ENCODE data around the gene SNX9.

- TF ChIP-seq POLR2A (IDR thresholded peaks at IDR 0.05; ENCODE audit: control extremely low read depth in 1 of 2, low read depth in 2 of 2, low read length in 2 of 2) (no peak), SIRT6 (IDR thresholded peaks at IDR 0.05; ENCODE audit: low read length) (no peak), EZH2 (IDR thresholded peaks at IDR 0.05; ENCODE audit: low read depth, low read length, severe bottlenecking) (no peak), HDAC2 (IDR thresholded peaks at IDR 0.05; ENCODE audit: borderline replicate concordance in 1 of 2, low read depth in 2 of 2, low read length in 2 of 2) (no peak), USF2 (IDR thresholded peaks at IDR 0.05; ENCODE audit: low read length) (no peak), TBP (IDR thresholded peaks at IDR 0.05; ENCODE audit: low read depth, low read length) (no peak), POLR2AphosphoS5 (IDR thresholded peaks at IDR 0.05; ENCODE audit: low read depth, low read length) (no peak), RNF2 (IDR thresholded peaks at IDR 0.05; ENCODE audit: borderline replicate concordance, low read depth, low read length, missing control alignments, poor library complexity, severe bottlenecking) (no peak), FOSL1 (IDR thresholded peaks at IDR 0.05; ENCODE audit: insufficient read depth, low read depth, low read length) (no peak), YY1 (IDR thresholded peaks at IDR 0.05; ENCODE audit: low read depth, low read length) (no peak), BRCA1 (IDR thresholded peaks at IDR 0.05; ENCODE audit: low read depth, low read length) (no peak)
- TF ChIP-seq, protein P1, sequence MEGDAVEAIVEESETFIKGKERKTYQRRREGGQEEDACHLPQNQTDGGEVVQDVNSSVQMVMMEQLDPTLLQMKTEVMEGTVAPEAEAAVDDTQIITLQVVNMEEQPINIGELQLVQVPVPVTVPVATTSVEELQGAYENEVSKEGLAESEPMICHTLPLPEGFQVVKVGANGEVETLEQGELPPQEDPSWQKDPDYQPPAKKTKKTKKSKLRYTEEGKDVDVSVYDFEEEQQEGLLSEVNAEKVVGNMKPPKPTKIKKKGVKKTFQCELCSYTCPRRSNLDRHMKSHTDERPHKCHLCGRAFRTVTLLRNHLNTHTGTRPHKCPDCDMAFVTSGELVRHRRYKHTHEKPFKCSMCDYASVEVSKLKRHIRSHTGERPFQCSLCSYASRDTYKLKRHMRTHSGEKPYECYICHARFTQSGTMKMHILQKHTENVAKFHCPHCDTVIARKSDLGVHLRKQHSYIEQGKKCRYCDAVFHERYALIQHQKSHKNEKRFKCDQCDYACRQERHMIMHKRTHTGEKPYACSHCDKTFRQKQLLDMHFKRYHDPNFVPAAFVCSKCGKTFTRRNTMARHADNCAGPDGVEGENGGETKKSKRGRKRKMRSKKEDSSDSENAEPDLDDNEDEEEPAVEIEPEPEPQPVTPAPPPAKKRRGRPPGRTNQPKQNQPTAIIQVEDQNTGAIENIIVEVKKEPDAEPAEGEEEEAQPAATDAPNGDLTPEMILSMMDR (IDR thresholded peaks at IDR 0.05; ENCODE audit: control extremely low read depth in 1 of 3, insufficient read depth in 1 of 3, low read depth in 1 of 3, low read length in 3 of 3) = no peak
- TF ChIP-seq, protein P2, sequence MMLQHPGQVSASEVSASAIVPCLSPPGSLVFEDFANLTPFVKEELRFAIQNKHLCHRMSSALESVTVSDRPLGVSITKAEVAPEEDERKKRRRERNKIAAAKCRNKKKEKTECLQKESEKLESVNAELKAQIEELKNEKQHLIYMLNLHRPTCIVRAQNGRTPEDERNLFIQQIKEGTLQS (IDR thresholded peaks at IDR 0.05; ENCODE audit: insufficient read depth, low read depth, low read length) = no peak
Observed at GRCh38 chr6:157861814-157862213, 38.8 kb downstream of the SNX9 start.

All from H1 (cell line).